ENCODE measurements around the gene FNDC3A.

Gene FNDC3A

GRCh38 chr13:48998641-48999292 is 23.1 kb downstream of the FNDC3A start:
- no peak for TF ChIP-seq CTCF (IDR thresholded peaks at IDR 0.05)

GRCh38 chr13:49000247-49000646 is 24.5 kb downstream of the FNDC3A start:
- no peak for TF ChIP-seq CTCF (IDR thresholded peaks at IDR 0.05)

- no peak for TF ChIP-seq CTCF (IDR thresholded peaks at IDR 0.05)
Observed at GRCh38 chr13:49020328-49020727, 44.6 kb downstream of the FNDC3A start.

GRCh38 chr13:49020940-49021553 is 45.3 kb downstream of the FNDC3A start:
- TF ChIP-seq CTCF (IDR thresholded peaks at IDR 0.05), result no peak

GRCh38 chr13:49021953-49022352 is 46.2 kb downstream of the FNDC3A start:
- TF ChIP-seq CTCF (IDR thresholded peaks at IDR 0.05), result no peak

GRCh38 chr13:49022472-49023144 is 46.9 kb downstream of the FNDC3A start:
- TF ChIP-seq CTCF (IDR thresholded peaks at IDR 0.05), result no peak

- TF ChIP-seq CTCF (IDR thresholded peaks at IDR 0.05), result no peak
Observed at GRCh38 chr13:49023431-49023830, 47.7 kb downstream of the FNDC3A start.
